ENCODE measurements around the gene PLD1.

DNA sequence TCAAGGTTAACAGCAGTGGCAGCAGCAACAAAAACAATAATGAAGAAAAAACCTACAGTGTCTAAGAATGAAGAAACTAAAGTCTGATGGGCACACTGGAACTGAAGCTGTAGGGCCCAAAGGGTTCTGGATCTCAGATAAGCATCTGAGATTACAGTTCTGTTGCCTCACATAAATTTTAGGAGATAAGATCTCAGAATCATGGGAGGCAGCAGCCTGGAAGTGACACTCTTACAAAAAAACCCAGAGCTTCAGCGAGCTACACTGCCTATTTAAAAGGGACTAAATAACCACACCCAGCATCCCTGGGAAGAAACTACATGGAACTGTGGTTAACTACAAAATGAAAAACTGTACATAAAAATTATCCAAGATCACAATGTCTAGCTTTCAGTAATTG, 61.2 kb downstream of the PLD1 start:
- TF ChIP-seq, protein P1, sequence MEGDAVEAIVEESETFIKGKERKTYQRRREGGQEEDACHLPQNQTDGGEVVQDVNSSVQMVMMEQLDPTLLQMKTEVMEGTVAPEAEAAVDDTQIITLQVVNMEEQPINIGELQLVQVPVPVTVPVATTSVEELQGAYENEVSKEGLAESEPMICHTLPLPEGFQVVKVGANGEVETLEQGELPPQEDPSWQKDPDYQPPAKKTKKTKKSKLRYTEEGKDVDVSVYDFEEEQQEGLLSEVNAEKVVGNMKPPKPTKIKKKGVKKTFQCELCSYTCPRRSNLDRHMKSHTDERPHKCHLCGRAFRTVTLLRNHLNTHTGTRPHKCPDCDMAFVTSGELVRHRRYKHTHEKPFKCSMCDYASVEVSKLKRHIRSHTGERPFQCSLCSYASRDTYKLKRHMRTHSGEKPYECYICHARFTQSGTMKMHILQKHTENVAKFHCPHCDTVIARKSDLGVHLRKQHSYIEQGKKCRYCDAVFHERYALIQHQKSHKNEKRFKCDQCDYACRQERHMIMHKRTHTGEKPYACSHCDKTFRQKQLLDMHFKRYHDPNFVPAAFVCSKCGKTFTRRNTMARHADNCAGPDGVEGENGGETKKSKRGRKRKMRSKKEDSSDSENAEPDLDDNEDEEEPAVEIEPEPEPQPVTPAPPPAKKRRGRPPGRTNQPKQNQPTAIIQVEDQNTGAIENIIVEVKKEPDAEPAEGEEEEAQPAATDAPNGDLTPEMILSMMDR (IDR thresholded peaks at IDR 0.05): no peak
- no peak for TF ChIP-seq POLR2A (IDR thresholded peaks at IDR 0.05)

All from heart left ventricle (tissue), 13 donors.